Neural cell (in vitro differentiated cells): ENCODE results near the gene SLAMF6. TPM values are rescaled to one million over a fixed set of nuclear protein-coding genes. Genes with fewer than 3 reads are reported as not detected.

ENCODE experiments used
- H2AFZ ChIP-seq: fragments of 200-600, 300-800 bp; sonication (generic), shearing (Covaris generic); 2 replicates; pipeline ENCODE4 v1.6.0; 2014; ENCODE audit warnings: low read depth, mild to moderate bottlenecking, antibody characterized with exemption, low read length, moderate library complexity
- H3F3A ChIP-seq: fragments of 200-600 bp; shearing (Covaris generic); 2 replicates; pipeline ENCODE4 v1.6.1; 2016; ENCODE audit warnings: mild to moderate bottlenecking, moderate library complexity, mixed read lengths, antibody characterized with exemption, low read length; ENCODE audit not compliant: insufficient read depth, poor library complexity, severe bottlenecking
- H3K27ac ChIP-seq: fragments of 200-600, 300-800 bp; sonication (generic), shearing (Covaris generic); 2 replicates; pipeline ENCODE4 v1.5.1; 2014; ENCODE audit warnings: mild to moderate bottlenecking, low read length, moderate library complexity
- H3K27me3 ChIP-seq: fragments of 300-800, 200-600 bp; sonication (generic), shearing (Covaris generic); 2 replicates; pipeline ENCODE4 v1.6.0; 2014; ENCODE audit warnings: mild to moderate bottlenecking, low read depth, low read length, moderate library complexity; ENCODE audit not compliant: insufficient read depth
- H3K36me3 ChIP-seq: fragments of 300-800, 200-600 bp; sonication (generic), shearing (Covaris generic); 2 replicates; pipeline ENCODE4 v1.5.1; 2014; ENCODE audit warnings: mild to moderate bottlenecking, antibody characterized with exemption, low read length, moderate library complexity; ENCODE audit not compliant: insufficient read depth
- H3K4me2 ChIP-seq: fragments of 300-800, 200-600 bp; sonication (generic), shearing (Covaris generic); 2 replicates; pipeline ENCODE4 v1.6.0; 2014; ENCODE audit warnings: mild to moderate bottlenecking, low read length
- H3K4me3 ChIP-seq: fragments of 300-800, 200-600 bp; sonication (generic), shearing (Covaris generic); 2 replicates; pipeline ENCODE4 v1.5.1; 2014; ENCODE audit warnings: mild to moderate bottlenecking, low read length, moderate library complexity
- H3K79me2 ChIP-seq: fragments of 200-600 bp; shearing (Covaris generic); replicated peaks from 2 replicates; pipeline ENCODE4 v1.6.0; 2014; ENCODE audit warnings: mild to moderate bottlenecking, low read length, moderate library complexity; ENCODE audit not compliant: insufficient read depth
- H3K9ac ChIP-seq: fragments of 300-800, 200-600 bp; sonication (generic), shearing (Covaris generic); 2 replicates; pipeline ENCODE4 v1.6.1; 2016; ENCODE audit warnings: mild to moderate bottlenecking, low read length, mixed read lengths
- H3K9me2 ChIP-seq: fragments of 200-600 bp; shearing (Covaris generic); 2 replicates; pipeline ENCODE4 v1.6.1; 2016; ENCODE audit warnings: mild to moderate bottlenecking, low read length, mixed read lengths; ENCODE audit not compliant: insufficient read depth
- H3K9me3 ChIP-seq: fragments of 200-600, 300-800 bp; sonication (generic), shearing (Covaris generic); 2 replicates; pipeline ENCODE4 v1.6.1; 2016; ENCODE audit warnings: mild to moderate bottlenecking, mixed run types, low read length, moderate library complexity, mixed read lengths
- H4K20me1 ChIP-seq: fragments of 200-600 bp; shearing (Covaris generic); 2 replicates; pipeline ENCODE4 v1.6.1; 2016; ENCODE audit warnings: mild to moderate bottlenecking, mixed run types; ENCODE audit not compliant: insufficient read depth
- CTCF ChIP-seq: fragments of 450-650 bp; IDR thresholded peaks from 2 replicates; pipeline ENCODE4 v1.5.1; 2014; ENCODE audit warnings: antibody characterized with exemption, mild to moderate bottlenecking, moderate library complexity; ENCODE audit not compliant: poor library complexity, severe bottlenecking
- EP300 ChIP-seq: fragments of 450-650 bp; conservative IDR thresholded peaks from 2 replicates; pipeline ENCODE4 v1.6.1; 2014; ENCODE audit warnings: antibody characterized with exemption, mild to moderate bottlenecking, moderate library complexity; ENCODE audit not compliant: poor library complexity, severe bottlenecking
- EZH2 ChIP-seq: fragments of 200-600, 300-800 bp; shearing (Covaris generic), sonication (generic); IDR thresholded peaks from 2 replicates; pipeline ENCODE4 v1.6.1; 2014; ENCODE audit warnings: antibody characterized with exemption, low read length, borderline replicate concordance, mild to moderate bottlenecking; ENCODE audit not compliant: insufficient read depth, poor library complexity, severe bottlenecking
- MXI1 ChIP-seq: fragments of 450-650 bp; conservative IDR thresholded peaks from 2 replicates; pipeline ENCODE4 v1.6.1; 2014; ENCODE audit warnings: antibody characterized with exemption, mild to moderate bottlenecking; ENCODE audit not compliant: poor library complexity, severe bottlenecking
- POLR2AphosphoS5 ChIP-seq: IDR thresholded peaks from 2 replicates; pipeline ENCODE4 v1.6.1; 2012
- RAD21 ChIP-seq: fragments of 450-650 bp; conservative IDR thresholded peaks from 2 replicates; pipeline ENCODE4 v1.6.1; 2014; ENCODE audit warnings: antibody characterized with exemption, mild to moderate bottlenecking, moderate library complexity
- REST ChIP-seq: IDR thresholded peaks from 2 replicates; pipeline ENCODE4 v1.6.1; 2012; ENCODE audit warnings: borderline replicate concordance
- SMC3 ChIP-seq: fragments of 450-650 bp; conservative IDR thresholded peaks from 2 replicates; pipeline ENCODE4 v1.6.1; 2014; ENCODE audit warnings: antibody characterized with exemption, mild to moderate bottlenecking, moderate library complexity; ENCODE audit not compliant: poor library complexity
- TAF1 ChIP-seq: IDR thresholded peaks from 2 replicates; pipeline ENCODE4 v1.6.1; 2012; ENCODE audit warnings: low read depth
- polyA plus RNA-seq: library from polyadenylated mRNA; depleted of rRNA; stranded (reverse); fragments of >200 nt; gene quantifications from 2 replicates; pipeline ENCODE4 v1.2.3, GENCODE V29; 2014

SLAMF6 gene
- polyA plus RNA-seq, 1 donor from 2014 or later = not detected

GRCh38 chr1:160474392-160475242 lies 48.4 kb downstream of the SLAMF6 start:
- Histone ChIP-seq H2AFZ (no peak overlapping the region), H3K27me3 (no peaks in the 10 kb centered on the region), H3K9me3 (no peaks in the 10 kb centered on the region), H3F3A (no peaks in the 10 kb centered on the region), H3K27ac (no peak overlapping the region), H3K36me3 (no peaks in the 10 kb centered on the region), H3K4me2 (no peak overlapping the region), H3K4me3 (no peak overlapping the region), H3K9me2 (no peaks in the 10 kb centered on the region), H3K79me2 (no peaks in the 10 kb centered on the region), H4K20me1 (no peaks in the 10 kb centered on the region), H3K9ac (no peak overlapping the region)
- TF ChIP-seq POLR2AphosphoS5 (no peak), RAD21 (no peak), EP300 (no peak), SMC3 (no peak), TAF1 (no peak), MXI1 (no peak), REST (no peak), CTCF (no peak), EZH2 (no peak)

- Histone ChIP-seq H2AFZ (no peak overlapping the region), H3F3A (no peaks in the 10 kb centered on the region), H4K20me1 (no peaks in the 10 kb centered on the region), H3K9ac (no peak overlapping the region), H3K9me2 (no peaks in the 10 kb centered on the region), H3K9me3 (no peaks in the 10 kb centered on the region), H3K36me3 (no peaks in the 10 kb centered on the region), H3K27me3 (no peaks in the 10 kb centered on the region), H3K4me2 (no peak overlapping the region), H3K27ac (no peak overlapping the region), H3K4me3 (no peak overlapping the region), H3K79me2 (no peaks in the 10 kb centered on the region)
- TF ChIP-seq SMC3 (no peak), EP300 (no peak)
Observed at GRCh38 chr1:160472112-160472511, 50.9 kb downstream of the SLAMF6 start.
